Measurements from ENCODE around the gene EAF2. TPM values are rescaled to one million over a fixed set of nuclear protein-coding genes. Genes with fewer than 3 reads are reported as not detected.

Gene EAF2
- total and polyA plus RNA-seq, 3 donors from 2014 or later, result 4.8 to 14.5 (median 6.9) TPM

GRCh38 chr3:121796970-121797369, 38.0 kb upstream of the EAF2 start:
- Histone ChIP-seq H3K36me3 (ENCODE audit: low read depth, missing control alignments) (no peaks in the 10 kb centered on the region), H3K9me3 (no peaks in the 10 kb centered on the region), H3K27me3 (no peaks in the 10 kb centered on the region), H3K4me1 (no peaks in the 10 kb centered on the region), H3K4me3 (no peak overlapping the region), H3K27ac (no peak overlapping the region)
- no peak for DNase-seq
- TF ChIP-seq CTCF (IDR thresholded peaks at IDR 0.05), result no peak
- no peak for TF ChIP-seq POLR2A (IDR thresholded peaks at IDR 0.05)
- WGBS, 2 donors, result 50 to 55% methylated on average over 1 of the region's 1 CpG
- intact Hi-C loops (cut with DNase I; ENCODE audit: low total_unique reads), result no loop called here

- H3K27me3 ChIP-seq, result no peaks in the 10 kb centered on the region
- no peaks in the 10 kb centered on the region for H3K4me1 ChIP-seq
- H3K9me3 ChIP-seq, result no peaks in the 10 kb centered on the region
- no peaks in the 10 kb centered on the region for H3K36me3 ChIP-seq (ENCODE audit: low read depth, missing control alignments)
- intact Hi-C loops (cut with DNase I; ENCODE audit: low total_unique reads), result no loop called here
- no peak overlapping the region for H3K4me3 ChIP-seq
- TF ChIP-seq CTCF (IDR thresholded peaks at IDR 0.05), result no peak
- TF ChIP-seq POLR2A (IDR thresholded peaks at IDR 0.05), result no peak
- no peak for DNase-seq
- H3K27ac ChIP-seq, result no peak overlapping the region
Measured at GRCh38 chr3:121800906-121801305, 34.1 kb upstream of the EAF2 start.

GRCh38 chr3:121803771-121804320, 31.2 kb upstream of the EAF2 start:
- WGBS, 2 donors, result 94% methylated on average over 2 of the region's 2 CpGs
- Histone ChIP-seq H3K9me3 (no peaks in the 10 kb centered on the region), H3K36me3 (ENCODE audit: low read depth, missing control alignments) (no peaks in the 10 kb centered on the region)

GRCh38 chr3:121809249-121809648, 25.8 kb upstream of the EAF2 start:
- no peaks in the 10 kb centered on the region for H3K4me1 ChIP-seq
- no peak overlapping the region for H3K27ac ChIP-seq
- no peaks in the 10 kb centered on the region for H3K36me3 ChIP-seq (ENCODE audit: low read depth, missing control alignments)
- DNase-seq, result no peak
- TF ChIP-seq POLR2A (IDR thresholded peaks at IDR 0.05) (no peak), CTCF (IDR thresholded peaks at IDR 0.05) (no peak)
- no peaks in the 10 kb centered on the region for H3K27me3 ChIP-seq
- H3K9me3 ChIP-seq, result no peaks in the 10 kb centered on the region
- H3K4me3 ChIP-seq, result no peak overlapping the region
- intact Hi-C loops (cut with DNase I; ENCODE audit: low total_unique reads), result no loop called here
- WGBS, 2 donors, result 0% methylated on average over 1 of the region's 1 CpG

More at GRCh38 chr3:121803771-121804320, 31.2 kb upstream of the EAF2 start:
- Histone ChIP-seq H3K27ac (no peak overlapping the region), H3K4me1 (no peaks in the 10 kb centered on the region), H3K4me3 (no peak overlapping the region), H3K27me3 (no peaks in the 10 kb centered on the region)
- no peak for DNase-seq
- no peak for TF ChIP-seq POLR2A (IDR thresholded peaks at IDR 0.05)
- TF ChIP-seq CTCF (IDR thresholded peaks at IDR 0.05), result no peak
- intact Hi-C loops (cut with DNase I; ENCODE audit: low total_unique reads), result no loop called here

- TF ChIP-seq CTCF (IDR thresholded peaks at IDR 0.05), result no peak
- TF ChIP-seq POLR2A (IDR thresholded peaks at IDR 0.05), result no peak
- peaks cover 6% of the 10 kb centered on the region for H3K36me3 ChIP-seq (ENCODE audit: low read depth, missing control alignments)
- H3K27ac ChIP-seq, result no peak overlapping the region
- no peaks in the 10 kb centered on the region for H3K4me1 ChIP-seq
- intact Hi-C loops (cut with DNase I; ENCODE audit: low total_unique reads), result no loop called here
- DNase-seq, result no peak
- H3K9me3 ChIP-seq, result no peaks in the 10 kb centered on the region
- no peak overlapping the region for H3K4me3 ChIP-seq
- H3K27me3 ChIP-seq, result no peaks in the 10 kb centered on the region
Measured at GRCh38 chr3:121817753-121818152, 17.3 kb upstream of the EAF2 start.
